OCI-LY1 (cell line): ENCODE measurements around the gene L3MBTL3.

ENCODE experiments used
- H2AFZ ChIP-seq: fragments of 200-600 bp; sonication (generic), shearing (Covaris generic); 2 replicates; pipeline ENCODE4 v1.6.0; 2014; ENCODE audit warnings: antibody characterized with exemption, mild to moderate bottlenecking, low read length
- H3F3A ChIP-seq: fragments of 200-600 bp; sonication (generic), shearing (Covaris generic); 2 replicates; pipeline ENCODE4 v1.6.0; 2014; ENCODE audit warnings: mild to moderate bottlenecking, antibody characterized with exemption, low read length, moderate library complexity; ENCODE audit not compliant: insufficient read depth
- H3K27ac ChIP-seq: fragments of 200-600 bp; sonication (generic); 2 replicates; pipeline ENCODE4 v1.5.1; 2014; ENCODE audit warnings: low read length, mixed run types, mild to moderate bottlenecking, low read depth; ENCODE audit not compliant: poor library complexity, severe bottlenecking
- H3K27me3 ChIP-seq: fragments of 200-600 bp; sonication (generic); 2 replicates; pipeline ENCODE4 v1.6.0; 2014; ENCODE audit warnings: antibody characterized with exemption, mild to moderate bottlenecking, low read length, moderate library complexity; ENCODE audit not compliant: insufficient read depth
- H3K36me3 ChIP-seq: fragments of 200-600 bp; sonication (generic); 2 replicates; pipeline ENCODE4 v1.6.1; 2014; ENCODE audit warnings: mild to moderate bottlenecking, antibody characterized with exemption, low read length, moderate library complexity, mixed read lengths; ENCODE audit not compliant: insufficient read depth
- H3K4me1 ChIP-seq: fragments of 200-600 bp; sonication (generic); 2 replicates; pipeline ENCODE4 v1.5.1; 2014; ENCODE audit warnings: mild to moderate bottlenecking, low read length, moderate library complexity; ENCODE audit not compliant: insufficient read depth, severe bottlenecking
- H3K4me2 ChIP-seq: fragments of 200-600 bp; sonication (generic), shearing (Covaris generic); 2 replicates; pipeline ENCODE4 v1.6.1; 2014; ENCODE audit warnings: low read length
- H3K4me3 ChIP-seq: fragments of 200-600 bp; sonication (generic); 2 replicates; pipeline ENCODE4 v1.5.1; 2014; ENCODE audit warnings: low read length, low read depth, mild to moderate bottlenecking, mixed read lengths; ENCODE audit not compliant: poor library complexity, severe bottlenecking
- H3K79me2 ChIP-seq: fragments of 200-600 bp; shearing (Covaris generic); 2 replicates; pipeline ENCODE4 v1.6.1; 2016; ENCODE audit warnings: mixed run types, low read length, mixed read lengths; ENCODE audit not compliant: insufficient read depth
- H3K9ac ChIP-seq: fragments of 200-600 bp; sonication (generic), shearing (Covaris generic); 2 replicates; pipeline ENCODE4 v1.6.1; 2014; ENCODE audit warnings: mild to moderate bottlenecking, low read length, mixed read lengths
- H3K9me2 ChIP-seq: fragments of 200-600 bp; sonication (generic), shearing (Covaris generic); 2 replicates; pipeline ENCODE4 v1.6.1; 2014; ENCODE audit warnings: low read depth, mild to moderate bottlenecking, low read length, mixed read lengths
- H3K9me3 ChIP-seq: fragments of 200-600 bp; shearing (Covaris generic); 2 replicates; pipeline ENCODE4 v1.6.1; 2014; ENCODE audit warnings: low read length, mixed read lengths
- H4K20me1 ChIP-seq: fragments of 200-600 bp; sonication (generic), shearing (Covaris generic); 2 replicates; pipeline ENCODE4 v1.6.0; 2016; ENCODE audit warnings: mild to moderate bottlenecking, low read length; ENCODE audit not compliant: insufficient read depth
- EZH2 ChIP-seq: fragments of 200-600 bp; sonication (generic), shearing (Covaris generic); IDR thresholded peaks from 2 replicates; pipeline ENCODE4 v1.8.0; 2017; ENCODE audit warnings: borderline replicate concordance, mixed run types, mild to moderate bottlenecking, antibody characterized with exemption, low read length, moderate library complexity, mixed read lengths
- TF ChIP-seq, protein P1 (sequence below): fragments of 200-600 bp; sonication (generic), shearing (Covaris generic); IDR thresholded peaks from 2 replicates; pipeline ENCODE4 v1.5.1; 2017; ENCODE audit warnings: mild to moderate bottlenecking, antibody characterized with exemption, low read length, moderate library complexity, mixed read lengths

L3MBTL3 gene

DNA sequence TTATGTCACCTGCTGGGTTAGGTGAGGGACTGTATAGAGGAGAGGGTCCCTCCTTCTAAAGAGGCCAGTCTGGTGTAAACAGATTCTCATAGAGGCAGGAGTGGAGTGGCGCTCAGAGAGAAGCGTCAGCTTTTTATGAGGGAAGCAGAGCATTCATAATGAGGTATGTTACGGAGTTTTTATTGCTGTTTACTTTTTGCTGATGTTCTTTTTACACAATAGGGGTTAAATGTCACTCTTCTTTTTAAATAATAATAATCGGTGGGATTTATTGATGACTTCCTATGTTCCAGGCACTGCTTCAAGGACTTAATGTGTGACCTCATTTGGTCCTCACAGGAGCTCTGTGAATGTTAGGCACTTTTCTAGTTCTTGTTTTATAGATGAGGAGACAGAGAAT lies 79.9 kb downstream of the L3MBTL3 start:
- Histone ChIP-seq H3K9me2 (no peaks in the 10 kb centered on the region), H3K4me1 (no peaks in the 10 kb centered on the region), H3K36me3 (peaks cover 16% of the 10 kb centered on the region), H3F3A (no peaks in the 10 kb centered on the region), H4K20me1 (no peaks in the 10 kb centered on the region), H2AFZ (no peak overlapping the region), H3K27me3 (no peaks in the 10 kb centered on the region), H3K79me2 (no peaks in the 10 kb centered on the region), H3K9ac (no peak overlapping the region), H3K27ac (no peak overlapping the region), H3K9me3 (no peaks in the 10 kb centered on the region), H3K4me2 (no peak overlapping the region), H3K4me3 (no peak overlapping the region)
- TF ChIP-seq EZH2 = no peak
- TF ChIP-seq, protein P1, sequence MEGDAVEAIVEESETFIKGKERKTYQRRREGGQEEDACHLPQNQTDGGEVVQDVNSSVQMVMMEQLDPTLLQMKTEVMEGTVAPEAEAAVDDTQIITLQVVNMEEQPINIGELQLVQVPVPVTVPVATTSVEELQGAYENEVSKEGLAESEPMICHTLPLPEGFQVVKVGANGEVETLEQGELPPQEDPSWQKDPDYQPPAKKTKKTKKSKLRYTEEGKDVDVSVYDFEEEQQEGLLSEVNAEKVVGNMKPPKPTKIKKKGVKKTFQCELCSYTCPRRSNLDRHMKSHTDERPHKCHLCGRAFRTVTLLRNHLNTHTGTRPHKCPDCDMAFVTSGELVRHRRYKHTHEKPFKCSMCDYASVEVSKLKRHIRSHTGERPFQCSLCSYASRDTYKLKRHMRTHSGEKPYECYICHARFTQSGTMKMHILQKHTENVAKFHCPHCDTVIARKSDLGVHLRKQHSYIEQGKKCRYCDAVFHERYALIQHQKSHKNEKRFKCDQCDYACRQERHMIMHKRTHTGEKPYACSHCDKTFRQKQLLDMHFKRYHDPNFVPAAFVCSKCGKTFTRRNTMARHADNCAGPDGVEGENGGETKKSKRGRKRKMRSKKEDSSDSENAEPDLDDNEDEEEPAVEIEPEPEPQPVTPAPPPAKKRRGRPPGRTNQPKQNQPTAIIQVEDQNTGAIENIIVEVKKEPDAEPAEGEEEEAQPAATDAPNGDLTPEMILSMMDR = no peak

- Histone ChIP-seq H4K20me1 (no peaks in the 10 kb centered on the region), H3F3A (no peaks in the 10 kb centered on the region), H3K79me2 (no peaks in the 10 kb centered on the region), H3K9me3 (no peaks in the 10 kb centered on the region), H2AFZ (no peak overlapping the region), H3K27ac (no peak overlapping the region), H3K4me3 (no peak overlapping the region), H3K36me3 (peaks cover 13% of the 10 kb centered on the region), H3K4me1 (no peaks in the 10 kb centered on the region), H3K4me2 (no peak overlapping the region), H3K9me2 (no peaks in the 10 kb centered on the region), H3K9ac (no peak overlapping the region), H3K27me3 (no peaks in the 10 kb centered on the region)
- TF ChIP-seq, protein P1 = no peak
- no peak for TF ChIP-seq EZH2
Observed at GRCh38 chr6:130099119-130099518, 80.7 kb downstream of the L3MBTL3 start.

DNA sequence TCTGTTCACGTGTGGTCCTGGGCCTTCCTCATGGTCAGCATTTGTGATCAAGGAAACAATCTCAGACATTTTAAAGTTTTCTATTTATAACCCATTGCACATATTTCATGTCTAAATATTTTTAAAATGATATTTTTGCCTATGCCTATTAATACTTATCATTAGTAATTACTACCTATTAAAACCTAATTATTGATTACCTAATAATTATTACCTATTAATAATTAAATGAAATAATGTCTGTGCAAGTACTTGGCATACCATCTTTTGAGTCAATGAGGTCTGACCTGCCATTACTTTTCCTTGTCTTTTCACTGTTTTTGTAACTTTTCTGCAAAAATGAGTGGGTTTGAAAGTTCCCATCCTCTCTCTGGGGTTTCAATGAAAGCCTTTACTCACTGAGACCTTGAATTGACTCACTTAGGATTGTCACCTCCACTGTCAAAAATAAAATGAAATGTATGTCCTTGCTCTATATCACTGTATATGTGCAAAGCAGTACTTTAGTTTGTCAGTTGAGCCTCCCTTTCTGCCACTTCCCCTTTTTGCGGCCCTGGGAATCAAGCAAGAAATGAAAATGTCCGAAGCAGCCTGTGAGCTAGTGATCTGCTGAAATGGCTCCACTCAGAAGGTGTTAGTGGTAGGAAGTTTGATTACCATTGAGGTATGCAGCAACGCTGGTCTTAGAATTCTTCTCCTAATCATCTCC lies 87.8 kb downstream of the L3MBTL3 start:
- Histone ChIP-seq H3K27me3 (no peaks in the 10 kb centered on the region), H3K27ac (peak overlapping the region; percentile 78), H3K9ac (no peak overlapping the region), H3K36me3 (no peaks in the 10 kb centered on the region), H4K20me1 (no peaks in the 10 kb centered on the region), H3K4me2 (peak overlapping the region; percentile 10; the same call in 1 of the 2 replicates), H2AFZ (no peak overlapping the region), H3K9me2 (no peaks in the 10 kb centered on the region), H3K79me2 (no peaks in the 10 kb centered on the region), H3F3A (no peaks in the 10 kb centered on the region), H3K9me3 (no peaks in the 10 kb centered on the region), H3K4me1 (peaks cover 28% of the 10 kb centered on the region), H3K4me3 (no peak overlapping the region)
- TF ChIP-seq, protein P1 = no peak
- TF ChIP-seq EZH2 = no peak
